Measurements from ENCODE around the gene MGP. TPM values are rescaled to one million over a fixed set of nuclear protein-coding genes. Genes with fewer than 3 reads are reported as not detected.

Gene MGP
- total and polyA plus RNA-seq, 2 donors (not counting 1 experiment from before 2014, with no cell fraction given) = 0.39 to 0.81 TPM

- Histone ChIP-seq H3K36me3 (replicated peaks in 1 of 2; ENCODE audit: control extremely low read depth in 1 of 2, control insufficient read depth in 1 of 2, extremely low read depth in 1 of 2, insufficient read depth in 2 of 2, low read length in 1 of 2) (no peaks in the 10 kb centered on the region), H3K4me2 (replicated peaks; ENCODE audit: low read depth, low read length, poor library complexity, severe bottlenecking) (no peak overlapping the region), H3K9ac (ENCODE audit: low read length) (no peak overlapping the region), H3K79me2 (ENCODE audit: control insufficient read depth, insufficient read depth, low read length) (no peaks in the 10 kb centered on the region), H2AFZ (ENCODE audit: insufficient read depth, low read depth, low read length, poor library complexity, severe bottlenecking) (no peak overlapping the region), H3K27me3 (replicated peaks in 1 of 4; ENCODE audit: control extremely low read depth in 1 of 4, control insufficient read depth in 3 of 4, insufficient read depth in 4 of 4, low read length in 3 of 4) (no peaks in the 10 kb centered on the region), H3K27ac (ENCODE audit: low read length in 2 of 2) (no peak overlapping the region), H3K9me3 (ENCODE audit: control extremely low read depth in 1 of 3, control insufficient read depth in 2 of 3, insufficient read depth in 1 of 3, low read length in 2 of 3) (no peaks in the 10 kb centered on the region), H3K4me3 (ENCODE audit: control extremely low read depth in 1 of 5, extremely low read depth in 1 of 5, insufficient read depth in 1 of 5, low read depth in 2 of 5, low read length in 4 of 5) (no peak overlapping the region), H4K20me1 (ENCODE audit: control insufficient read depth, insufficient read depth, low read length, poor library complexity, severe bottlenecking) (no peaks in the 10 kb centered on the region), H3K4me1 (ENCODE audit: control insufficient read depth in 2 of 2, insufficient read depth in 2 of 2, low read length in 2 of 2) (peaks cover 0 to 5% of the 10 kb centered on the region in 2 donors)
- Mint-ChIP-seq H3K27me3 (no peaks in the 10 kb centered on the region), H3K27ac (no peak overlapping the region), H3K4me1 (peaks cover 6% of the 10 kb centered on the region), H3K4me3 (no peak overlapping the region), H3K9me3 (ENCODE audit: insufficient read depth) (no peaks in the 10 kb centered on the region)
- DNase-seq (no peak), ATAC-seq (ENCODE audit: low read depth) (no peak)
- ChIA-PET POLR2A (no interaction called here), CTCF (no interaction called here)
- no CpG with 5 or more reads among the region's 2 CpGs for WGBS (ENCODE audit: insufficient coverage)
- intact Hi-C loops (cut with micrococcal nuclease) = no loop called here
- no peak for TF ChIP-seq EZH2 (IDR thresholded peaks at IDR 0.05; ENCODE audit: borderline replicate concordance, insufficient read depth, low read depth, low read length, poor library complexity, severe bottlenecking)
- no peak for TF ChIP-seq CTCF (IDR thresholded peaks at IDR 0.05)
These were observed 16.8 kb upstream of the MGP start for GRCh38 chr12:14902465-14902864.

- ChIA-PET POLR2A (no interaction called here), CTCF (no interaction called here)
- H3K4me1 ChIP-seq (ENCODE audit: control insufficient read depth in 2 of 2, insufficient read depth in 2 of 2, low read length in 2 of 2) = peaks cover 0 to 5% of the 10 kb centered on the region in 2 donors
- no peaks in the 10 kb centered on the region for H3K27me3 ChIP-seq (replicated peaks in 1 of 4; ENCODE audit: control extremely low read depth in 1 of 4, control insufficient read depth in 3 of 4, insufficient read depth in 4 of 4, low read length in 3 of 4)
- no peak overlapping the region for H3K9ac ChIP-seq (ENCODE audit: low read length)
- no peaks in the 10 kb centered on the region for H3K9me3 ChIP-seq (ENCODE audit: control extremely low read depth in 1 of 3, control insufficient read depth in 2 of 3, insufficient read depth in 1 of 3, low read length in 2 of 3)
- DNase-seq = no peak
- no peaks in the 10 kb centered on the region for H3K27me3 Mint-ChIP-seq
- TF ChIP-seq EZH2 (IDR thresholded peaks at IDR 0.05; ENCODE audit: borderline replicate concordance, insufficient read depth, low read depth, low read length, poor library complexity, severe bottlenecking) = no peak
- TF ChIP-seq CTCF (IDR thresholded peaks at IDR 0.05) = no peak
- no peak overlapping the region for H3K27ac ChIP-seq (ENCODE audit: low read length in 2 of 2)
- H3K9me3 Mint-ChIP-seq (ENCODE audit: insufficient read depth) = no peaks in the 10 kb centered on the region
- H3K79me2 ChIP-seq (ENCODE audit: control insufficient read depth, insufficient read depth, low read length) = no peaks in the 10 kb centered on the region
- no peak overlapping the region for H3K4me3 Mint-ChIP-seq
- no peak overlapping the region for H3K4me2 ChIP-seq (replicated peaks; ENCODE audit: low read depth, low read length, poor library complexity, severe bottlenecking)
- no peak overlapping the region for H3K4me3 ChIP-seq (ENCODE audit: control extremely low read depth in 1 of 5, extremely low read depth in 1 of 5, insufficient read depth in 1 of 5, low read depth in 2 of 5, low read length in 4 of 5)
- no CpG with 5 or more reads among the region's 1 CpG for WGBS (ENCODE audit: insufficient coverage)
- H4K20me1 ChIP-seq (ENCODE audit: control insufficient read depth, insufficient read depth, low read length, poor library complexity, severe bottlenecking) = no peaks in the 10 kb centered on the region
- intact Hi-C loops (cut with micrococcal nuclease) = no loop called here
- no peak overlapping the region for H2AFZ ChIP-seq (ENCODE audit: insufficient read depth, low read depth, low read length, poor library complexity, severe bottlenecking)
- no peak overlapping the region for H3K27ac Mint-ChIP-seq
- no peak for ATAC-seq (ENCODE audit: low read depth)
- peaks cover 6% of the 10 kb centered on the region for H3K4me1 Mint-ChIP-seq
- no peaks in the 10 kb centered on the region for H3K36me3 ChIP-seq (replicated peaks in 1 of 2; ENCODE audit: control extremely low read depth in 1 of 2, control insufficient read depth in 1 of 2, extremely low read depth in 1 of 2, insufficient read depth in 2 of 2, low read length in 1 of 2)
These were observed 15.5 kb upstream of the MGP start for GRCh38 chr12:14901228-14901562.

Measured in B cell (primary cell).